Dendritic cell treated with granulocyte-macrophage colony-stimulating factor and Interleukin-4, amounts not matched to agents 40 ng/mL and 50 ng/mL, for 4 days (primary cell): Measurements from ENCODE around the gene CDK3.

Source experiments
- H3K27ac Mint-ChIP-seq: one replicate; pipeline ENCODE4 v1.8.0; 2022; ENCODE audit warnings: mild to moderate bottlenecking, mixed read lengths
- H3K27me3 Mint-ChIP-seq: one replicate; pipeline ENCODE4 v1.8.0; 2022; ENCODE audit warnings: mild to moderate bottlenecking, mixed read lengths
- H3K36me3 Mint-ChIP-seq: one replicate; pipeline ENCODE4 v1.8.0; 2022; ENCODE audit warnings: low read depth, mixed read lengths
- H3K4me1 Mint-ChIP-seq: one replicate; pipeline ENCODE4 v1.8.0; 2022; ENCODE audit warnings: low read depth, mixed read lengths
- H3K4me3 Mint-ChIP-seq: one replicate; pipeline ENCODE4 v1.8.0; 2022; ENCODE audit warnings: mild to moderate bottlenecking, moderate library complexity, mixed read lengths
- H3K9me3 Mint-ChIP-seq: one replicate; pipeline ENCODE4 v1.8.0; 2022; ENCODE audit warnings: mixed read lengths
- intact Hi-C: fragments of 100-400 bp; cut with micrococcal nuclease; formaldehyde crosslinking; loops from one replicate; pipeline ENCODE4 v1.15.0; 2022

CDK3 gene

DNA sequence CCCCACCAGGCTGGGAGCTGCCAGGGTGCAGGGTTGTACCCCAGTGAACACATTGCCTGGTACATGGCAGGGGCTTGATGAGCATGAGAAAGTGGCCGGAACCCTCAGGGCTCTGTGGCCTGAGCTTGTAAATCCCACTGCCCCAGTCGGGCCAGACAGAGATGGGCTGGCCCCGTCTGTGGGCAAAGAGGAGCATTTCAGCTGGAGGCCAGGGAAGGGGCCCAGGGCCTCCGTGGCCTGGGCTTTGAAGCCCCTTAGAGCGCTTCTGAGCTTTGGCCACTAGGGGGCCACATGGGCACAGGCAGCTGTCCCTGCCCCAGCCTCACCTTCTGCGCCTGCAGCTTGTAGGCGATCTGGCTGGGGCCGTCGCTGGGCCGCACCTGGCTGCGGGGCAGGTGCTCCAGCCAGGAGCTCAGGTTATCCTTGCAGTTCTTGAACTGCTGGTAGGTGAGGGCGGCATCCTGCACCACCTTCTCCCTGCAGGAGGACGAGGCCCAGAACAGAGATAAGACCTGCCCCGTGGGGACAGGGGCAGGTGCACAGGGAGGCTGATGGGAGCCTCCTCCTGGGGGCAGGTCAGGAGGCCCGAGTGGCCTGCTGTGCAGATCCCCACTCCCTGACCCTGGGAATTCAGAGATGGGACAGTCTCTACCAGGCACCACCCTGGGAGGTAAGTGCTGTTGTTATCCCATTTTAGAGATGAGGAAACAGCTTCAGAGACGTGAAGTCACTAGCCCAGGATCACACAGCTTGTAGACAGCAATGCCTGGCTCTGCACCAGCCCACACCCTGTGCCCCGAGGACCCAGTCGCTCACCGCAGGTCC is 13.7 kb downstream of the CDK3 start:
- H3K4me3 Mint-ChIP-seq, result no peak overlapping the region
- peaks cover 12% of the 10 kb centered on the region for H3K27me3 Mint-ChIP-seq
- H3K9me3 Mint-ChIP-seq, result no peaks in the 10 kb centered on the region
- H3K27ac Mint-ChIP-seq, result no peak overlapping the region
- H3K4me1 Mint-ChIP-seq, result no peaks in the 10 kb centered on the region
- intact Hi-C loops, result loop anchor here (5.0 kb wide), 1 partner anchor 283 kb away; no protein-coding TSS in a partner anchor
- H3K36me3 Mint-ChIP-seq, result no peaks in the 10 kb centered on the region

DNA sequence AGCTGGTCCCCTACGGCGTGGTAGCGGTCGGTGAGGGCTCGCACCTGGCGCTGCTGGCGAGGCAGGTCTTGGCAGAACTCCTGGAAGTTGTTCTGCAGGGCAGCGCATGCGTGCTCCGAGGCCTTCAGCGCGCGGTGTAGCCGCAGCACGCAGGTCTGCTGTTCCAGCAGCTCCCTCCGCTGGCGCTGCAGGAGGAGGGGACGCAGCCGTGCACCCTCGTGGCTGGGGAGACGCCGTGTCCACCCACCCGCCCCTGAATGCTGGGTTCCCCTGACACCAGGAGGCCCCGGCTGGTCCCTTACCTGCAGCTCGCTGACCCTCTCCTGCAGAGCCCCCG is 14.2 kb downstream of the CDK3 start:
- Mint-ChIP-seq H3K9me3 (no peaks in the 10 kb centered on the region), H3K4me3 (no peak overlapping the region), H3K36me3 (no peaks in the 10 kb centered on the region), H3K27ac (no peak overlapping the region), H3K4me1 (no peaks in the 10 kb centered on the region), H3K27me3 (peaks cover 16% of the 10 kb centered on the region)
- intact Hi-C loops, result loop anchor here (5.0 kb wide), 1 partner anchor 282 kb away; no protein-coding TSS in a partner anchor

DNA sequence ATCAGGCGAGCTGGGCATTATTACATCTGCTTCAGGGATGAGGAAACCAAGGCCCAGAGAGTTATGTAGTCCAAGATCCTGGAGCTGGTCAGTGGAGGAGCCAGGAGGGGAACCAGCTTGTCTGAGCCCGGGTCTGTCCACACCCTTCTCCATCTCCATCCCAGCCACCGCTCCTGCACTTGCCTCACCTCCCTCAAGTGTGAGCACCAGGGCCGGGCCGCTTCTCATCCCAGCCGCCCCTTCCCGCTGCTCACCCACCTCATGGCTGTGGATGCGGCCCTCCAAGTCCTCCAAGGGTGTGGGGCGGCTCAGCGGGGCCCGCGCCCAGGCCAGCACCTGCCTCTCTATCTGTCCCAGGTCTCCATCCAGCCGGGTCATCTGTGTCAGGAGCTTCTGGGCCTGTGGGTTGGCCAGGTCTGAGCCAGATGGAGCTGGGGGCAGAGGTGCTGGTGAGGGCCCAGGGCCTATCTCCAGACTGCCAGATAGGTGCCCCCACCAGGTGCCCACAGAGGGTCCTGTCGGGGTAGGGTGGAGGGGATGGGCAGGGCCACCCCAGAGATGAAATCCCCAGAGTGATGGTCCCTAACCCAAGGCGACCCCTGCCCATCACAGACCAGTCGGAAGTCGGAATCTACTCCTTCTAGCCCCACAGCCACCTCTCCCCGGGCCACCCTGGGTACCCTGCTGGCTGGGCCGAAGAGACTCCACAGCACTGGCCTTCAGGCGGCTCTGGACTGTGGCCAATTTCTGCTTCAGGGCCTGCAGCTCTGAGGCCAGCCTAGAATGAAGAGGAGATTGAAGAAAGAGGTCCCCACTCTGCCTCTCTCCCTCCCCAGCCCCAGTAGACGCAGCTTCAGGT is 17.1 kb downstream of the CDK3 start:
- Mint-ChIP-seq H3K27ac (no peak overlapping the region), H3K4me3 (no peak overlapping the region), H3K27me3 (peaks cover 31% of the 10 kb centered on the region), H3K9me3 (no peaks in the 10 kb centered on the region), H3K36me3 (no peaks in the 10 kb centered on the region), H3K4me1 (no peaks in the 10 kb centered on the region)
- intact Hi-C loops, result no loop called here

DNA sequence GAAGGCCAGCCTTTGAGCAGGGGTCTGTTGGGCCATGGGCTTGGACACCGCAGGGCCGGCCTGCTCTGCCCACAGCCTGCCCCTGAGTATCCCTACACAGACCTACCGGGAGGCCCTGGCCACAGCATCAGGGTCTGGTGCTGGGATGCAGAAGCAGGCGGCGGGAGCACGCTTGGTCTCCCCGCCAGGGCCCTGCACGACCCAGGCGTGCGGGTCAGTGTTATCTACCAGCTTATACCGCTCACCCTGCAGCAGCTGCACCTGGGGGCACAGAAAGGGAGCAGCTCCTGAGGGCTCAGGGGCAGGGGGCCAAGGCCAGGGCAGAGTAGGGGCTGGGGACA is 17.7 kb downstream of the CDK3 start:
- H3K4me1 Mint-ChIP-seq, result no peaks in the 10 kb centered on the region
- H3K4me3 Mint-ChIP-seq, result no peak overlapping the region
- intact Hi-C loops, result no loop called here
- H3K27me3 Mint-ChIP-seq, result peaks cover 37% of the 10 kb centered on the region
- no peak overlapping the region for H3K27ac Mint-ChIP-seq
- no peaks in the 10 kb centered on the region for H3K9me3 Mint-ChIP-seq
- H3K36me3 Mint-ChIP-seq, result no peaks in the 10 kb centered on the region

DNA sequence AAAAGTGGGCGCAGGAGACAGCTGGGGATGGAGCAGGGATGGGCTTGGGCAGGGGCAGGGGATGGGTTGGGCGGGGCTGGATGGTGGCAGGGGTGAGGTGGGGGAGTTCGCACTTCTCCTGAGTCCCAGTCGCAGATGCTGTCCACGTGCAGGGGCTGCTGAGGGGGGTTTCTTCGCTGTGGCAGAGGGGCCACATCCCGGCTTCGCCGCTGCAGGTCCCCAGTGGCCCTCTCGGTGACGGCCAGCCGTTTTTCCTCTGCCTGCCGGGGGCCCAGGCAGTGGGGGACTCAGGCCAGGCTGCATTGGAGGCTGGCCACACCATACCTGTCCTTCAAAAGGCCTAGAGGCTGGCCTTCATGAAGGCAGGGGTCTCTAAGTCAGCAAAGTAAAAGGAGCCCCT is 18.1 kb downstream of the CDK3 start:
- Mint-ChIP-seq H3K36me3 (no peaks in the 10 kb centered on the region), H3K4me3 (no peak overlapping the region), H3K9me3 (no peaks in the 10 kb centered on the region), H3K27me3 (peaks cover 33% of the 10 kb centered on the region), H3K4me1 (no peaks in the 10 kb centered on the region), H3K27ac (no peak overlapping the region)
- intact Hi-C loops, result no loop called here

DNA sequence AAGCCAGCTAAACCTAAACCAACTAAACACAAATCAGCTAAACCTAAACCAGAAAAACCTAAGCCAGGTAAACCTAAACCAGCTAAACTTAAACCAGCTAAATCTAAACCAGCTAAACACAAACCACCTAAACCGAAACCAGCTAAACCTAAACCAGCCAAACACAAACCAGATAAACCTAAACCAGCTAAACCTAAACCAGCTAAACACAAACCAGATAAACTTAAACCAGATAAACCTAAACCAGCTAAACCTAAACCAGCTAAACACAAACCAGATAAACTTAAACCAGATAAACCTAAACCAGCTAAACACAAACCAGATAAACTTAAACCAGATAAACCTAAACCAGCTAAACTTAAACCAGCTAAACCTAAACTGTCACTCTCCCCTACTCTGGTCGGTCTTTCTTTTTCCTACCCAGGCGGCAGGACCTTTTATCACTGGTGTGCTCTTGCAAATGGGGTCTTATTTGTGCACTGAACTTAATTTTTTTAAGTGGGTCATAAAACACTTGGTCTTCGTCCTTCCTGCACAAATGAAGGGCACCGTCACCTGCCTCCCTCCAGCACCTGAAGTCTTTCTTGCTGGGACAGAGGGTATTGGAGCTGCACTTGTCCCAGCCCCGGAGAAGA is 19.3 kb downstream of the CDK3 start:
- H3K4me1 Mint-ChIP-seq, result no peaks in the 10 kb centered on the region
- no peaks in the 10 kb centered on the region for H3K9me3 Mint-ChIP-seq
- H3K27ac Mint-ChIP-seq, result no peak overlapping the region
- intact Hi-C loops, result no loop called here
- peaks cover 29% of the 10 kb centered on the region for H3K27me3 Mint-ChIP-seq
- H3K4me3 Mint-ChIP-seq, result no peak overlapping the region
- no peaks in the 10 kb centered on the region for H3K36me3 Mint-ChIP-seq

DNA sequence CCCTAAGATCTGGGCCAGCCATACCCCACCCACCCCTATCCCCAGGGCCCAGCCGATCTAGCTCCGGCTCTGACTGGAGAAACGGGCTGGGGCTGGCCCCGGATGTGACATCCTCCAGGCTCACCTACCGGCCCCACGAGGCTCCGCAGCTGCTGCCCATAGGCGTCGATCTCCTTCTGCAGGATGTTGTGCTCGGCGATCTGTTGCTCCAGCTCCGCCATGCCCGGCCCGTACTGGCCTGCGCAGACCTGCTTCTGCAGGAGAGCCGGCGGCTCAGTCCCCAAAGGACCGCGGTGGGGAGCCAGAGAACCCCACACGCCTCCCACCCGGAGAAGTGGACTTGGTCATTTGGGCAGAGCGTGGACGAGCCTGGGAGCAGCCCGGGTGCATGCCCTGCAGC is 21.6 kb downstream of the CDK3 start:
- Mint-ChIP-seq H3K9me3 (no peaks in the 10 kb centered on the region), H3K36me3 (no peaks in the 10 kb centered on the region), H3K4me1 (no peaks in the 10 kb centered on the region), H3K27me3 (peaks cover 25% of the 10 kb centered on the region), H3K27ac (no peak overlapping the region), H3K4me3 (no peak overlapping the region)
- intact Hi-C loops, result no loop called here

DNA sequence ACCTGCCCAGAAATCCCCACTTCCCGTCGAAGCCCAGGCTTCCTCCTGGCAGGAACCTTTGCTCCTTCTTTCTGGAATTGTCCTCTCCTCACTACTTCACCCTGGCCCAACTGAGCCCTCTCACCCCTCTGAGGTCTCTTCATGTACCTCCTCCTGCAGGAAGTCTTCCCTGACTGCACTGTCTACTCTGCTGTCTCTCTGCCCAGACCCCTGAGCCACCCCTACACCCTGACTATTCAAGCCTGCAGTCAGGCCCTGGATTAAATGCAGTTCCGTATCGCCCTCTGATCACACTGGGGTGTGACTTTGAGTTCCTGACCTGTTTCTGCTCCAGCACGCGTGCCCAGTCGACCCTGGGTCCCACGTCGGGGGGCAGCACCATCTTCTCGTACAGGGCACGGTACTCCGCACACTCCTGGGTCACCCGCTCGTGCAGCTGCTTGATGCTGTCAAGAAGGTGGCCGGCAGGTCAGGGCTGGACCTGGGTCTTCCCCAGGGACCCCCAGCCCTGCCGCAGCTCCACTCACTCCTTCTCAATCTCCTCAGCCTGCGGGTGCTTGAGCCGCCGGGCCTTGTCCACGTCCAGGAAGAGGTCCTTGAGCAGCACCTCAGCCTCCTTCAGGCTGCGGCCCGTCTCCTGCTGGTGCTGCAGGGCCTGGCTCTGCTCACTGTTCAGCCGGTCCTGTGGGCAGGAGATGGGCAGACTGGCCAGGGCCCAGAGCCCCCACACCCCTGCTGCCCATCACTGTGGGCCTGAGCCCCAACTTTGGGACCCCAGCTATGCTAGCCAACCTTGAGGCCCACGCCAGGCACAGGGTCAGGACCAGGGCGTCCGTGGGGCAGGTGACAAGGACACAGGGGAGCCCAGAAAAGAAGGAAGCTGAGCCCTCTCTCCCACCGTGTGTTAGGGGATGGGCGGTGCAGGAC is 22.6 kb downstream of the CDK3 start:
- Mint-ChIP-seq H3K27me3 (peaks cover 27% of the 10 kb centered on the region), H3K27ac (no peak overlapping the region), H3K4me1 (no peaks in the 10 kb centered on the region), H3K36me3 (no peaks in the 10 kb centered on the region), H3K4me3 (no peak overlapping the region), H3K9me3 (no peaks in the 10 kb centered on the region)
- intact Hi-C loops, result no loop called here

DNA sequence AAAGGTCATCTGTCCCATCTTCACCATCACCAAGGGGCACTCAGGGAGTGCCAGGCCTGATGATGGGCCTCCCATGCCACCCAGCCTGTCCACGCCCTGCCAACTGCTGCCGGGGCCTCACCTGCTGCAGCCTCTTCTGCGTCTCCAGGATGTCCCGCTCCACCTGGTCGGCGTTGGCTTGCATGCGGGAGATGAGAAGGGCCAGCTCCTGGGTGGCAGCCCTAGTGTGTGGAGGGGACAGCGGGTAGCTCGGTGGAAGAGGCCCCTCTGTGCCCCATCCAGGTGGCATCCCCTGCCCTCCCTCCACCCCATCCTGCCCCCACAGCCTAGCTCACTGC is 23.2 kb downstream of the CDK3 start:
- intact Hi-C loops, result no loop called here
- H3K4me3 Mint-ChIP-seq, result no peak overlapping the region
- H3K27me3 Mint-ChIP-seq, result peaks cover 29% of the 10 kb centered on the region
- H3K9me3 Mint-ChIP-seq, result no peaks in the 10 kb centered on the region
- H3K27ac Mint-ChIP-seq, result no peak overlapping the region
- H3K4me1 Mint-ChIP-seq, result no peaks in the 10 kb centered on the region
- no peaks in the 10 kb centered on the region for H3K36me3 Mint-ChIP-seq

DNA sequence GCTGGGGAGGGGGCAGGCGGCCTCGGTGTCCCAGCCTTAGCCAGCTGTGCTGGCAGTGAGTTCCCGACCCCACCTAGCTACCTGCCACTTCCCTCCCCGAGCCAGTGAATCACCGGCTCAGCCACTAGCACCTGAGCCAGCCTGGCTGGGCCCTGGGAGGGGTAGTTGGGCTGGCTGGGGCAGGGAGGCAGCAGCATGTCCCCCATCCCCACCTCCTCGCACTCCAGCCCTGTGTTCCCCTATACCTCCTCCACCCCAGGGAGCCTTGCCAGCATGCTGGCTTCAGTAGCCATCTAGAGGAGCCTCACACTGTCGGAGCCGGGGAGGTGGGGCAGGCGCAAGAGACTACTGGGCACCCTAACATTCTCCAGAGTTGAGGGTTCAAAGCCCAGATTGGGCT is 23.7 kb downstream of the CDK3 start:
- H3K27ac Mint-ChIP-seq, result no peak overlapping the region
- H3K4me3 Mint-ChIP-seq, result no peak overlapping the region
- peaks cover 34% of the 10 kb centered on the region for H3K27me3 Mint-ChIP-seq
- no peaks in the 10 kb centered on the region for H3K36me3 Mint-ChIP-seq
- no peaks in the 10 kb centered on the region for H3K9me3 Mint-ChIP-seq
- H3K4me1 Mint-ChIP-seq, result peaks cover 3% of the 10 kb centered on the region
- intact Hi-C loops, result no loop called here

DNA sequence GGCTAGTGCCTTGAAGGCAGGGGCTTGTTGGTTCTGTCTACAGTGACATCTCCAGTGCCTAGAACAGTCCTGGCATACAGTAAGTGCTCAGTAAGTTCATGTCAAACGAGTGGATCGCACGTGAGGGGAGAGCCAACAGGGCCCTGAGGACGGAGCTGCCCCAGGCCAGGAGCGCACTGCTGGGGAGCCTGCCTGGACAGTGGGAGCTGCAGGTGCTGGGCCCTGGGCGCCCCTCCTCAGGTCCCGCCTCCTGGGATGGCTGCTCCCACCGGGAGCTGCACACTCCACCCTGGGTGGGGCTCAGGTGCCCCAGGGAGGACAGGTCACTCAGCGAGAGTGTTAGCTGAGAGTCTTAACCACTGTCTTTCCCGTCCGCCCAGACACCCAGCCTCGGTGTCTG is 24.6 kb downstream of the CDK3 start:
- intact Hi-C loops, result no loop called here
- Mint-ChIP-seq H3K36me3 (no peaks in the 10 kb centered on the region), H3K4me3 (no peak overlapping the region)

DNA sequence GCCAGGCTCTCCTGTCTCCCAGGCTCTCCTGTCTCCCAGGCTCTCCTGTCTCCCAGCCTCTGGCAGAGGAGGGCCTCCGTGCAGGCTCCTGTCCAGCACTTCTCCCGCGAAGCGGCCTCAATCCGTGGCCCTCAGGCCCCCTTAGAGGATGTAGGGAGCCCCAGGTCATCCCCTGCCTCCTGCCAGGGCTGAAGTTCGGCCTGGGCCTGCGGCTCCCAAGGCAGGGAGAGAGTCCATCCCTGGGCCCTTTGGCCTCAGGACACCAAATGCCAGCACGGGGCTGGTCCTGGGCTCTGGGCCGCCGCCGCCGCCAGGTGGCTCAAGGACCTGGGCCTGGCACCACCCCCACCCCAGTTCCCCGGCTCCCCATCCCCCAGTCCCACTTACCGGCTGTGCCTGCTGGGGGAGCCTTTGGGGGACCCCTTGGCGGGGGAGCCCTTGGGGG is 26.1 kb downstream of the CDK3 start:
- Mint-ChIP-seq H3K36me3 (no peaks in the 10 kb centered on the region), H3K27ac (no peak overlapping the region), H3K27me3 (peaks cover 27% of the 10 kb centered on the region), H3K9me3 (no peaks in the 10 kb centered on the region), H3K4me1 (peaks cover 9% of the 10 kb centered on the region), H3K4me3 (no peak overlapping the region)
- intact Hi-C loops, result no loop called here

More for the DNA sequence above, 24.6 kb downstream of the CDK3 start:
- Mint-ChIP-seq H3K4me1 (peaks cover 9% of the 10 kb centered on the region), H3K27me3 (peaks cover 33% of the 10 kb centered on the region), H3K9me3 (no peaks in the 10 kb centered on the region), H3K27ac (no peak overlapping the region)

DNA sequence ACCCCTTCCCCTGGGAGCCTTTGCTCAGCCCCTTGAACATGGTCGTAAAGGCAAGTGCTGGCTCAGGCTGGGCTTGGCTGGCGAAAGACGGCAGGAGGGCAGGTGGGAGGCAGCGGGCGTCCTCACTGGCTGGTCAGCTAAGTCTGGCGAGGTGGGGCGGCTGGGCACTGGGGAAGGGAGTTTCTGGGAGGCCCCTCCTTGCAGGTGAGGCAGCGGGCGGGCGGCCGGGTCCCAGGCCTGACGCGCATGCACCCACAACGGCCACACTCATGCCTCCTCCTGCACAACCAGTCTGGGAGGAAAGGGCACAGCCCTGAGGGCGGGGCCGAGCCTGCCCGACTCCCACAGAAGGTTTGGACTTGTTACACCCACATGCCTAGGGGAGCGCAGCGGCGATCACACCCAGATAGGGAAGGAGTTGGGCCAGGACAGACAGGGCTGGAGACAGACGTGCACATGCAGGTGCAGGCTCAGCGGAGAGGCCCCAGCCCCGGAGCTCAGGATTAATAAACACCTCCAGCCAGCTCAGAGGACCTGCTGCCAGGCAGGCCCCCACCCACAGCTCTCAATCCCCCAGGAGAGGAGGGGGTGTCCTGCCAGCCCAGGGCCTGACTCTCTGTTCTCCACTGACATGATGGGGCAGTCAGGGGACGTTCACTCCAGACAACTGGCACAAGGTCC is 26.6 kb downstream of the CDK3 start, which contains the start of gene EVPL:
TSS of gene EVPL (minus strand) at position 148 of the 681 bp plus-strand sequence. CDS start at position 40, 108 bp downstream.
- H3K27me3 Mint-ChIP-seq, result peaks cover 26% of the 10 kb centered on the region
- H3K9me3 Mint-ChIP-seq, result no peaks in the 10 kb centered on the region
- H3K4me1 Mint-ChIP-seq, result peaks cover 9% of the 10 kb centered on the region
- intact Hi-C loops, result no loop called here
- H3K36me3 Mint-ChIP-seq, result no peaks in the 10 kb centered on the region
- H3K4me3 Mint-ChIP-seq, result no peak within 1 kb of the TSS
- H3K27ac Mint-ChIP-seq, result no peak within 1 kb of the TSS
